Measurements from ENCODE around the gene ERH.

- TF ChIP-seq POLR2AphosphoS5 (IDR thresholded peaks at IDR 0.05; ENCODE audit: low read length) = no peak
- TF ChIP-seq ZNF274 (IDR thresholded peaks at IDR 0.05; ENCODE audit: insufficient read depth, insufficient read length) = no peak
- TF ChIP-seq EZH2 (IDR thresholded peaks at IDR 0.05; ENCODE audit: borderline replicate concordance, control insufficient read depth, low read depth, low read length) = no peak
- no peak for TF ChIP-seq ZBTB40 (IDR thresholded peaks at IDR 0.05; ENCODE audit: borderline replicate concordance)
- no peak for TF ChIP-seq MTA2 (IDR thresholded peaks at IDR 0.05; ENCODE audit: low read depth)
- TF ChIP-seq CTCF (IDR thresholded peaks at IDR 0.05 in 2 of 3, conservative IDR thresholded peaks at IDR 0.05 in 1 of 3; ENCODE audit: control insufficient read depth in 2 of 3, extremely low read depth in 1 of 3, insufficient read depth in 1 of 3, low read depth in 3 of 3, low read length in 3 of 3) = no peak
These were observed 32.3 kb upstream of the ERH start for GRCh38 chr14:69430306-69430939.
